Tibial artery (tissue), 4 donors: Measurements from ENCODE around the gene NTPCR.

Experiments
- DNase-seq, 2 donors: peaks; one replicate each; pipeline ENCODE4 v3.0.0-alpha.2; 2019
- H3K27ac ChIP-seq, 2 donors: fragments of 200-600 bp; sonication (generic) in 1 of 2; 1 replicate in 1 of 2; 2 replicates in 1 of 2; pipeline ENCODE4 v1.5.1; 2018 to 2019; ENCODE audit warnings: mild to moderate bottlenecking in 1 of 2
- H3K27me3 ChIP-seq, 2 donors: fragments of 200-600 bp; sonication (generic) in 1 of 2; one replicate each; pipeline versions ENCODE4 v1.5.1 to v1.6.0; 2016 to 2019
- H3K36me3 ChIP-seq, 3 donors: fragments of 200-600 bp; sonication (generic) in 2 of 3; one replicate each; pipeline ENCODE4 v1.5.1; 2016 to 2019; ENCODE audit warnings: mild to moderate bottlenecking in 2 of 3
- H3K4me1 ChIP-seq, 4 donors: fragments of 200-600 bp; sonication (generic) in 2 of 4; 1 replicate in 3 of 4; 2 replicates in 1 of 4; pipeline ENCODE4 v1.5.1; 2016 to 2019
- H3K4me3 ChIP-seq, 2 donors: fragments of 200-600 bp; sonication (generic) in 1 of 2; 1 replicate in 1 of 2; 2 replicates in 1 of 2; pipeline ENCODE4 v1.5.1; 2018 to 2019; ENCODE audit warnings: mild to moderate bottlenecking in 2 of 2
- H3K9me3 ChIP-seq, 3 donors: fragments of 200-600 bp; sonication (generic) in 1 of 3; one replicate each; pipeline ENCODE4 v1.5.1; 2016 to 2019
- CTCF ChIP-seq, 2 experiments: fragments of 200-600 bp in 1 of 2; fragments of 450-650 bp in 1 of 2; IDR thresholded peaks; one replicate each; pipeline ENCODE4 v1.5.1; 2017 to 2019; ENCODE audit warnings: antibody characterized with exemption in 2 of 2, mild to moderate bottlenecking in 1 of 2, moderate library complexity in 1 of 2
- intact Hi-C: fragments of 100-400 bp; cut with DNase I; formaldehyde crosslinking; loops from one replicate; pipeline ENCODE4 v1.15.0; 2023; ENCODE audit warnings: low total_unique reads

The NTPCR gene

DNA sequence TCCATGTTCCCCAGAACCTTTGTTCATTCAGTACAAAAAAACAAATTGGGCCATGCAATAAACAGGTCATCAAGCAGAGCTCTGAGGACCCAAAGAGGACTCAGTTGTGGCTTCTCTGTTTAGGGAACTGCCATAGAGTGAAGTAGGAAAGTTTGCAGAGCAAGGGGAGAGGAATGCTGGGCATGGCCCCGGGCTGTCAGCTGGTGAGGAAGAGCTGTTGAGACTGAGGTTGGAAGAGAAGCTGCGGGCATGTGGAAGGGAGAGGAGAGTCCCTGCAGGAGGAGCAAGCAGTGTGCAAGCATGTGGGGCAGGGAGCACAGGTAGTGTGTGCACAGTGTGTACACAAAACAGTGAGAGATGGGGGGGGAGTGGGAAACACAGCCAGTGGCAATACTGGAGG lies 71.8 kb downstream of the NTPCR start:
- Histone ChIP-seq H3K9me3 (no peaks in the 10 kb centered on the region), H3K27ac (no peak overlapping the region), H3K4me1 (no peaks in the 10 kb centered on the region), H3K27me3 (no peaks in the 10 kb centered on the region), H3K4me3 (no peak overlapping the region), H3K36me3 (no peaks in the 10 kb centered on the region)
- no peak for TF ChIP-seq CTCF (IDR thresholded peaks at IDR 0.05)
- DNase-seq = no peak
- intact Hi-C loops = no loop called here

- DNase-seq = no peak
- Histone ChIP-seq H3K27me3 (no peaks in the 10 kb centered on the region), H3K27ac (no peak overlapping the region), H3K9me3 (no peaks in the 10 kb centered on the region), H3K4me1 (no peaks in the 10 kb centered on the region), H3K36me3 (no peaks in the 10 kb centered on the region), H3K4me3 (no peak overlapping the region)
- intact Hi-C loops = no loop called here
- no peak for TF ChIP-seq CTCF (IDR thresholded peaks at IDR 0.05)
These were observed 73.8 kb downstream of the NTPCR start for GRCh38 chr1:233024199-233024598.

GRCh38 chr1:233025157-233025556 lies 74.7 kb downstream of the NTPCR start:
- TF ChIP-seq CTCF (IDR thresholded peaks at IDR 0.05) = no peak
- DNase-seq = no peak
- Histone ChIP-seq H3K4me1 (no peaks in the 10 kb centered on the region), H3K27me3 (no peaks in the 10 kb centered on the region), H3K36me3 (no peaks in the 10 kb centered on the region), H3K4me3 (no peak overlapping the region), H3K9me3 (no peaks in the 10 kb centered on the region), H3K27ac (no peak overlapping the region)
- intact Hi-C loops = no loop called here

DNA sequence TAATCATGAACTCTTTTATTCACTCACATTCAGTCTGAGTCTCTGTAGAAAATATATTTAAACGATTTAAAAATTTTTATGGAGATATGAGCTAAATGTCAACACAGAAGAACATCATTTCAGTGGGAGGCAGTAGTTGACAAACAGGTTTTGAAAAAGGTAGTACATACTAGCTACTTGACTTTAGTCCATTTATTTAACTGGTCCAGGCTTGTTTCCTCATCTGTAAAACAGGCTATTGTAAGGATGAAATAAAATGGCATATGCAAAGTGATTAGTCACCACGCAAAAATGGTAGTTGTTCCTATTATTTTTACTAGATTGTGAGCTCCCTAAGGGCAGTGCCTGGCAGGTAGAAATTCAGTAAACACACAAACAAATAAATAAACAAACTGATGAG lies 75.2 kb downstream of the NTPCR start:
- intact Hi-C loops = no loop called here
- Histone ChIP-seq H3K27me3 (no peaks in the 10 kb centered on the region), H3K36me3 (no peaks in the 10 kb centered on the region), H3K27ac (no peak overlapping the region), H3K9me3 (no peaks in the 10 kb centered on the region), H3K4me1 (no peaks in the 10 kb centered on the region), H3K4me3 (no peak overlapping the region)
- no peak for DNase-seq
- no peak for TF ChIP-seq CTCF (IDR thresholded peaks at IDR 0.05)

- no peak for DNase-seq
- intact Hi-C loops = no loop called here
These were observed 76.6 kb downstream of the NTPCR start for GRCh38 chr1:233027046-233027445.

More at GRCh38 chr1:233027046-233027445, 76.6 kb downstream of the NTPCR start:
- Histone ChIP-seq H3K27me3 (no peaks in the 10 kb centered on the region), H3K27ac (no peak overlapping the region), H3K4me3 (no peak overlapping the region), H3K36me3 (no peaks in the 10 kb centered on the region), H3K4me1 (no peaks in the 10 kb centered on the region), H3K9me3 (no peaks in the 10 kb centered on the region)
- TF ChIP-seq CTCF (IDR thresholded peaks at IDR 0.05) = no peak
